Caco-2 (cell line): ENCODE data around the gene MRPL42. TPM values are rescaled to one million over a fixed set of nuclear protein-coding genes. Genes with fewer than 3 reads are reported as not detected.

Source experiments
- BruUV-seq: library from RNA; stranded (reverse); fragments of 400-500 nt; replicated peaks from 2 replicates; lab custom pipeline; 2021; lab: Mats Ljungman, UMichigan
- CTCF ChIA-PET: fragments of 300-600 bp; sonication (Branson Sonifier 250); formaldehyde crosslinking; loops from one replicate; lab custom pipeline; 2022; ENCODE audit warnings: antibody characterized with exemption; lab: Charles Lee
- POLR2A ChIA-PET: fragments of 300-600 bp; sonication (Branson Sonifier 250); formaldehyde crosslinking; loops from one replicate; lab custom pipeline; 2022; ENCODE audit warnings: antibody characterized with exemption; lab: Charles Lee
- DNase-seq, 2 experiments: peaks; one replicate each; pipeline versions ENCODE4 v3.0.0 to v3.0.0-alpha.2; 2020 to 2022
- H3K27me3 ChIP-seq: replicated peaks from 2 replicates; pipeline ENCODE4 v1.6.0; 2011; ENCODE audit warnings: low read length; ENCODE audit not compliant: control insufficient read depth, insufficient read depth
- H3K36me3 ChIP-seq: 2 replicates; pipeline ENCODE4 v1.5.1; 2011; ENCODE audit warnings: low read length; ENCODE audit not compliant: control insufficient read depth, insufficient read depth
- H3K4me1 ChIP-seq: fragments of 250-450 bp; sonication (Bioruptor Pico); 2 replicates; pipeline ENCODE4 v1.5.1; 2020; ENCODE audit warnings: mild to moderate bottlenecking
- H3K4me3 ChIP-seq: 2 replicates; pipeline ENCODE4 v1.5.1; 2011; ENCODE audit warnings: low read depth, mild to moderate bottlenecking, control low read depth, low read length
- H3K9me3 ChIP-seq: fragments of 250-450 bp; sonication (Bioruptor Pico); 2 replicates; pipeline ENCODE4 v1.5.1; 2020; ENCODE audit warnings: mild to moderate bottlenecking, moderate library complexity
- H3K27ac Mint-ChIP-seq: one replicate; pipeline ENCODE4 v1.8.0; 2022; ENCODE audit warnings: mixed read lengths; ENCODE audit not compliant: unreplicated experiment
- H3K27me3 Mint-ChIP-seq: one replicate; pipeline ENCODE4 v1.8.0; 2022; ENCODE audit warnings: mixed read lengths; ENCODE audit not compliant: insufficient read depth, unreplicated experiment
- H3K36me3 Mint-ChIP-seq: one replicate; pipeline ENCODE4 v1.8.0; 2022; ENCODE audit warnings: mild to moderate bottlenecking, mixed read lengths; ENCODE audit not compliant: insufficient read depth, unreplicated experiment
- H3K4me1 Mint-ChIP-seq: one replicate; pipeline ENCODE4 v1.8.0; 2022; ENCODE audit warnings: low read depth, mixed read lengths; ENCODE audit not compliant: unreplicated experiment
- H3K4me3 Mint-ChIP-seq: one replicate; pipeline ENCODE4 v1.8.0; 2022; ENCODE audit warnings: mild to moderate bottlenecking, moderate library complexity, mixed read lengths; ENCODE audit not compliant: unreplicated experiment
- H3K9me3 Mint-ChIP-seq: one replicate; pipeline ENCODE4 v1.8.0; 2022; ENCODE audit warnings: mixed read lengths; ENCODE audit not compliant: unreplicated experiment
- CTCF ChIP-seq, 2 experiments: fragments of 200-600 bp in 1 of 2; IDR thresholded peaks; 1 replicate in 1 of 2; 2 replicates in 1 of 2; pipeline versions ENCODE4 v1.5.1 to v1.8.0; 2011 to 2022; ENCODE audit warnings: antibody characterized with exemption in 1 of 2, control low read depth in 1 of 2, inconsistent platforms in 1 of 2, low read depth in 1 of 2, low read length in 1 of 2, mild to moderate bottlenecking in 1 of 2, moderate library complexity in 1 of 2; ENCODE audit not compliant: insufficient read depth in 1 of 2, severe bottlenecking in 1 of 2, unreplicated experiment in 1 of 2
- intact Hi-C: fragments of 100-400 bp; cut with micrococcal nuclease; formaldehyde crosslinking; loops from one replicate; pipeline ENCODE4 v1.10.0; 2022; ENCODE audit not compliant: unreplicated experiment
- total RNA-seq: library from RNA; stranded (reverse); gene quantifications from 2 replicates; pipeline ENCODE4 v1.2.3, GENCODE V29; 2022

The MRPL42 gene
- total RNA-seq, 1 experiment from 2014 or later = 77.0 TPM

GRCh38 chr12:93509506-93509905 is 42.2 kb downstream of the MRPL42 start:
- intact Hi-C loops = no loop called here
- no peaks in the 10 kb centered on the region for H3K36me3 ChIP-seq
- CTCF ChIA-PET = no interaction called here
- H3K4me3 ChIP-seq = no peak overlapping the region
- BruUV-seq = no TSS peak
- Mint-ChIP-seq H3K9me3 (no peaks in the 10 kb centered on the region), H3K4me3 (no peak overlapping the region), H3K4me1 (no peaks in the 10 kb centered on the region), H3K36me3 (peaks cover 13% of the 10 kb centered on the region), H3K27me3 (no peaks in the 10 kb centered on the region), H3K27ac (no peak overlapping the region)
- DNase-seq = no peak
- H3K4me1 ChIP-seq = no peaks in the 10 kb centered on the region
- TF ChIP-seq CTCF (IDR thresholded peaks at IDR 0.05; ENCODE audit: insufficient read depth in 1 of 2, low read depth in 1 of 2, low read length in 1 of 2, severe bottlenecking in 1 of 2, unreplicated experiment in 1 of 2) = no peak
- H3K9me3 ChIP-seq = no peaks in the 10 kb centered on the region
- POLR2A ChIA-PET = no interaction called here
- no peaks in the 10 kb centered on the region for H3K27me3 ChIP-seq

GRCh38 chr12:93514853-93515252 is 47.5 kb downstream of the MRPL42 start:
- Mint-ChIP-seq H3K4me1 (peaks cover 13% of the 10 kb centered on the region), H3K9me3 (no peaks in the 10 kb centered on the region), H3K27ac (no peak overlapping the region), H3K27me3 (no peaks in the 10 kb centered on the region), H3K36me3 (no peaks in the 10 kb centered on the region), H3K4me3 (no peak overlapping the region)
- intact Hi-C loops = no loop called here
- no peak for TF ChIP-seq CTCF (IDR thresholded peaks at IDR 0.05; ENCODE audit: insufficient read depth in 1 of 2, low read depth in 1 of 2, low read length in 1 of 2, severe bottlenecking in 1 of 2, unreplicated experiment in 1 of 2)
- Histone ChIP-seq H3K4me3 (no peak overlapping the region), H3K4me1 (0 out of 2 replicates have a peak, but pooled peaks cover 7% of the 10 kb centered on the region), H3K27me3 (no peaks in the 10 kb centered on the region), H3K9me3 (no peaks in the 10 kb centered on the region), H3K36me3 (no peaks in the 10 kb centered on the region)
- no TSS peak for BruUV-seq
- CTCF ChIA-PET = interaction anchor here (0.6 kb wide), 1 partner anchor 78 kb away, joined by 3 read pairs; no protein-coding TSS in a partner anchor
- POLR2A ChIA-PET = no interaction called here
- DNase-seq = no peak

- H3K4me3 ChIP-seq = no peak overlapping the region
- CTCF ChIA-PET = no interaction called here
- H3K4me3 Mint-ChIP-seq = no peak overlapping the region
- no peak for DNase-seq
- H3K4me1 ChIP-seq = peaks cover 13% of the 10 kb centered on the region; the same call in 1 of the 2 replicates
- intact Hi-C loops = no loop called here
- H3K27me3 Mint-ChIP-seq = no peaks in the 10 kb centered on the region
- no peaks in the 10 kb centered on the region; the same call in 1 of the 2 replicates for H3K9me3 ChIP-seq
- peaks cover 22% of the 10 kb centered on the region for H3K4me1 Mint-ChIP-seq
- no peaks in the 10 kb centered on the region for H3K27me3 ChIP-seq
- BruUV-seq = no TSS peak
- H3K36me3 ChIP-seq = no peaks in the 10 kb centered on the region
- POLR2A ChIA-PET = no interaction called here
- no peak for TF ChIP-seq CTCF (IDR thresholded peaks at IDR 0.05; ENCODE audit: insufficient read depth in 1 of 2, low read depth in 1 of 2, low read length in 1 of 2, severe bottlenecking in 1 of 2, unreplicated experiment in 1 of 2)
- H3K9me3 Mint-ChIP-seq = no peaks in the 10 kb centered on the region
- H3K36me3 Mint-ChIP-seq = no peaks in the 10 kb centered on the region
- H3K27ac Mint-ChIP-seq = no peak overlapping the region
Measured at GRCh38 chr12:93518725-93519124, 51.4 kb downstream of the MRPL42 start.
